ENCODE measurements around the gene POGLUT2. TPM values are rescaled to one million over a fixed set of nuclear protein-coding genes. Genes with fewer than 3 reads are reported as not detected.
A peak's percentile ranks its signal among the peaks of the same experiment; 100 is the strongest.

Gene POGLUT2
- total RNA-seq, 1 donor = 15.9 TPM

DNA sequence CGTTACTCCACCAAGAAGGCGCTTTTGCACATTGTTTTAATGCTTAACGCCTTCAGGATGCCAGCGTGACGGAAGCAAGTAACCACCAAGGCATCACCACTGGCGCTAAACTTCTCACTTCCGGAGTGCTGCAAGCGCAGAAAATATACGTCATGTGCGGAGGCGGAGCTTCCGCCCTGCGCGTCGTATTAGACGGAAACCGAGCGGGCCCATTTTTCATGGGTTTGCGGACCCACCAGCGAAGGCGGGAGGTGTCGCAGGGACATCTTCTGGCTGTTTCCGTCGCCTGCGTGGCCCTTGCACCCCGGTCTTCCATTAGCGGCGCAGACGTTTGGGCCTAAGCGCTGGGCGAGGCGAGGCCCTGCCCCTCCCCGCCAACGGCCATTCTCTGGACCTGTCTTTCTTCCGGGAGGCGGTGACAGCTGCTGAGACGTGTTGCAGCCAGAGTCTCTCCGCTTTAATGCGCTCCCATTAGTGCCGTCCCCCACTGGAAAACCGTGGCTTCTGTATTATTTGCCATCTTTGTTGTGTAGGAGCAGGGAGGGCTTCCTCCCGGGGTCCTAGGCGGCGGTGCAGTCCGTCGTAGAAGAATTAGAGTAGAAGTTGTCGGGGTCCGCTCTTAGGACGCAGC is 47.0 kb upstream of the POGLUT2 start, which contains the start of gene ERCC5:
Gene ERCC5, plus strand, starts transcription at position 403 of the 631 bp plus-strand sequence. CDS start 235 bp downstream, outside the sequence.
- Histone ChIP-seq H3K4me2 (ENCODE audit: insufficient read depth, low read length) (peak within 1 kb of the TSS; percentile 98), H4K20me1 (ENCODE audit: insufficient read depth, low read length) (peaks cover 19% of the 10 kb centered on the region), H3K4me1 (ENCODE audit: insufficient read depth, low read length) (peaks cover 16% of the 10 kb centered on the region), H3K27ac (ENCODE audit: low read depth, low read length) (peak within 1 kb of the TSS; percentile 97), H3K36me3 (ENCODE audit: insufficient read depth, low read length) (no peaks in the 10 kb centered on the region), H2AFZ (ENCODE audit: low read length) (peak within 1 kb of the TSS; percentile 96), H3K4me3 (ENCODE audit: insufficient read depth, low read length) (peak within 1 kb of the TSS; percentile 91), H3K9me3 (ENCODE audit: low read depth, low read length) (no peaks in the 10 kb centered on the region), H3K27me3 (ENCODE audit: insufficient read depth, low read length) (no peaks in the 10 kb centered on the region), H3K79me2 (ENCODE audit: insufficient read depth, low read length) (peaks cover 49% of the 10 kb centered on the region)
- DNase-seq (ENCODE audit: insufficient read length, low spot score, missing footprints) = peak; percentile 70
- TF ChIP-seq CTCF (IDR thresholded peaks at IDR 0.05; ENCODE audit: extremely low read depth, low read depth, low read length) = no peak

- H4K20me1 ChIP-seq (ENCODE audit: insufficient read depth, low read length) = peaks cover 15% of the 10 kb centered on the region
- no peak for TF ChIP-seq CTCF (IDR thresholded peaks at IDR 0.05; ENCODE audit: extremely low read depth, low read depth, low read length)
These were observed 46.5 kb upstream of the POGLUT2 start for GRCh38 chr13:102845289-102845629.

DNA sequence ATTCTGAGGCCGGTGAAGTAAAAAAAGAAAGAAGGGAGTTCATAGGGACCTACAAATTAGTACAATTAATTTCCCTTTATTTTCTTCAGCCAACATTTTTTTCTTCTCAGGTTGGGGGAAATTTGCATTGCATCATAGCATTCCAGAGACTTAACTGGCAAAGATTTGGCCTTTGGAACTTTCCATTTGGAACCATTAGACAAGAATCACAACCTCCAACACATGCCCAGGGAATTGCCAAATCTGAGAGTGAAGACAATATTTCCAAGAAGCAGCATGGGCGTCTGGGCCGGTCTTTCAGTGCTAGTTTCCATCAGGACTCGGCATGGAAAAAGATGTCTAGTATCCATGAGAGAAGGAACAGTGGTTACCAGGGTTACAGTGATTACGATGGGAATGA is 40.7 kb upstream of the POGLUT2 start:
- Histone ChIP-seq H3K27ac (ENCODE audit: low read depth, low read length) (peak overlapping the region; percentile 38), H3K4me2 (ENCODE audit: insufficient read depth, low read length) (no peak overlapping the region)

More at GRCh38 chr13:102845289-102845629, 46.5 kb upstream of the POGLUT2 start:
- H3K79me2 ChIP-seq (ENCODE audit: insufficient read depth, low read length) = peaks cover 44% of the 10 kb centered on the region
- H3K4me3 ChIP-seq (ENCODE audit: insufficient read depth, low read length) = peak overlapping the region; percentile 91
- no peaks in the 10 kb centered on the region for H3K27me3 ChIP-seq (ENCODE audit: insufficient read depth, low read length)
- peak overlapping the region; percentile 98 for H3K4me2 ChIP-seq (ENCODE audit: insufficient read depth, low read length)
- no peak for DNase-seq (ENCODE audit: insufficient read length, low spot score, missing footprints)
- no peaks in the 10 kb centered on the region for H3K9me3 ChIP-seq (ENCODE audit: low read depth, low read length)
- peak overlapping the region; percentile 97 for H3K27ac ChIP-seq (ENCODE audit: low read depth, low read length)
- H2AFZ ChIP-seq (ENCODE audit: low read length) = peak overlapping the region; percentile 96
- H3K4me1 ChIP-seq (ENCODE audit: insufficient read depth, low read length) = peaks cover 16% of the 10 kb centered on the region
- H3K36me3 ChIP-seq (ENCODE audit: insufficient read depth, low read length) = no peaks in the 10 kb centered on the region

More for the DNA sequence above, 40.7 kb upstream of the POGLUT2 start:
- Histone ChIP-seq H3K36me3 (ENCODE audit: insufficient read depth, low read length) (peaks cover 40% of the 10 kb centered on the region), H3K9me3 (ENCODE audit: low read depth, low read length) (no peaks in the 10 kb centered on the region), H3K4me3 (ENCODE audit: insufficient read depth, low read length) (no peak overlapping the region), H2AFZ (ENCODE audit: low read length) (no peak overlapping the region), H3K4me1 (ENCODE audit: insufficient read depth, low read length) (peaks cover 12% of the 10 kb centered on the region), H3K27me3 (ENCODE audit: insufficient read depth, low read length) (no peaks in the 10 kb centered on the region), H4K20me1 (ENCODE audit: insufficient read depth, low read length) (no peaks in the 10 kb centered on the region), H3K79me2 (ENCODE audit: insufficient read depth, low read length) (no peaks in the 10 kb centered on the region)
- TF ChIP-seq CTCF (IDR thresholded peaks at IDR 0.05; ENCODE audit: extremely low read depth, low read depth, low read length) = no peak
- DNase-seq (ENCODE audit: insufficient read length, low spot score, missing footprints) = no peak

Data from osteoblast (primary cell).